GM23338 (cell line): Measurements from ENCODE around the gene HMCN2. TPM values are rescaled to one million over a fixed set of nuclear protein-coding genes. Genes with fewer than 3 reads are reported as not detected.

Source experiments
- ATAC-seq: fragments of 200-7000 bp; cut with Tn5 transposase; 3 replicates; pipeline ENCODE4 v1.9.1; 2020
- DNase-seq: peaks from one replicate; pipeline ENCODE4 v3.0.0-alpha.2; 2015; ENCODE audit warnings: low spot score
- H2AFZ ChIP-seq: fragments of 200-600 bp; sonication (generic); 2 replicates; pipeline ENCODE4 v1.8.0; 2016; ENCODE audit warnings: antibody characterized with exemption, mild to moderate bottlenecking, moderate library complexity
- H3F3A ChIP-seq: fragments of 200-600 bp; sonication (generic); replicated peaks from 2 replicates; pipeline ENCODE4 v1.8.0; 2017; ENCODE audit warnings: antibody characterized with exemption, mixed run types, low read depth
- H3K27ac ChIP-seq: fragments of 200-600 bp; sonication (generic); 2 replicates; pipeline ENCODE4 v1.6.1; 2016; ENCODE audit warnings: low read depth
- H3K27me3 ChIP-seq: fragments of 200-600 bp; sonication (generic); 2 replicates; pipeline ENCODE4 v1.8.0; 2016; ENCODE audit warnings: mild to moderate bottlenecking, mixed run types, moderate library complexity; ENCODE audit not compliant: insufficient read depth
- H3K36me3 ChIP-seq: fragments of 200-600 bp; sonication (generic); 2 replicates; pipeline ENCODE4 v1.8.0; 2016; ENCODE audit warnings: mild to moderate bottlenecking; ENCODE audit not compliant: insufficient read depth
- H3K4me1 ChIP-seq: fragments of 200-600 bp; sonication (generic); 2 replicates; pipeline ENCODE4 v1.8.0; 2016; ENCODE audit warnings: mild to moderate bottlenecking, moderate library complexity; ENCODE audit not compliant: insufficient read depth
- H3K4me2 ChIP-seq: fragments of 200-600 bp; sonication (generic); 2 replicates; pipeline ENCODE4 v1.7.1; 2017; ENCODE audit warnings: mixed run types
- H3K4me3 ChIP-seq: fragments of 200-600 bp; sonication (generic); 2 replicates; pipeline ENCODE4 v1.6.1; 2016; ENCODE audit warnings: mixed run types
- H3K79me2 ChIP-seq: fragments of 200-600 bp; sonication (generic); replicated peaks from 2 replicates; pipeline ENCODE4 v1.8.0; 2017; ENCODE audit warnings: mild to moderate bottlenecking; ENCODE audit not compliant: insufficient read depth
- H3K9me2 ChIP-seq: fragments of 200-600 bp; sonication (generic); 2 replicates; pipeline ENCODE4 v1.8.0; 2017; ENCODE audit not compliant: insufficient read depth
- H4K20me1 ChIP-seq: fragments of 200-600 bp; sonication (generic); replicated peaks from 2 replicates; pipeline ENCODE4 v1.8.0; 2017; ENCODE audit warnings: mild to moderate bottlenecking; ENCODE audit not compliant: insufficient read depth
- H3K27ac Mint-ChIP-seq: 2 replicates; pipeline ENCODE4 v1.8.0; 2020; ENCODE audit warnings: inconsistent platforms, mild to moderate bottlenecking, moderate library complexity, mixed read lengths
- H3K27me3 Mint-ChIP-seq: 3 replicates; pipeline ENCODE4 v1.8.0; 2022; ENCODE audit warnings: low read depth, mild to moderate bottlenecking, moderate library complexity, mixed read lengths, inconsistent platforms; ENCODE audit not compliant: insufficient read depth, poor library complexity
- H3K36me3 Mint-ChIP-seq: 3 replicates; pipeline ENCODE4 v1.8.0; 2021; ENCODE audit warnings: low read depth, mild to moderate bottlenecking, inconsistent platforms, moderate library complexity, mixed read lengths
- H3K4me1 Mint-ChIP-seq: 3 replicates; pipeline ENCODE4 v1.8.0; 2020; ENCODE audit warnings: mild to moderate bottlenecking, inconsistent platforms, mixed read lengths
- H3K4me3 Mint-ChIP-seq: 3 replicates; pipeline ENCODE4 v1.8.0; 2021; ENCODE audit warnings: moderate library complexity, mild to moderate bottlenecking, inconsistent platforms, mixed read lengths
- H3K9me3 Mint-ChIP-seq: 3 replicates; pipeline ENCODE4 v1.8.0; 2020; ENCODE audit warnings: moderate library complexity, mild to moderate bottlenecking, inconsistent platforms, mixed read lengths
- EZH2 ChIP-seq: fragments of 200-600 bp; sonication (generic); IDR thresholded peaks from one replicate; pipeline ENCODE4 v1.8.0; 2017; ENCODE audit warnings: antibody characterized with exemption, mild to moderate bottlenecking, low read depth; ENCODE audit not compliant: unreplicated experiment
- EZH2phosphoT487 ChIP-seq: fragments of 200-600 bp; sonication (generic); IDR thresholded peaks from one replicate; pipeline ENCODE4 v1.8.1; 2018; ENCODE audit warnings: antibody characterized with exemption; ENCODE audit not compliant: unreplicated experiment
- JUNB ChIP-seq: IDR thresholded peaks from one replicate; pipeline ENCODE4 v1.6.1; 2016; ENCODE audit warnings: antibody characterized with exemption; ENCODE audit not compliant: unreplicated experiment
- NANOG ChIP-seq: IDR thresholded peaks from 2 replicates; pipeline ENCODE4 v1.6.1; 2016; ENCODE audit warnings: antibody characterized with exemption, borderline replicate concordance
- POLR2AphosphoS5 ChIP-seq: IDR thresholded peaks from 2 replicates; pipeline ENCODE4 v1.6.1; 2016; ENCODE audit warnings: antibody characterized with exemption, low read depth
- ZNF114 ChIP-seq: fragments of 250-450 bp; sonication (Bioruptor Pico); IDR thresholded peaks from 2 replicates; pipeline ENCODE4 v1.5.0; 2020; ENCODE audit warnings: mild to moderate bottlenecking, moderate library complexity
- ZNF331 ChIP-seq: fragments of 250-450 bp; sonication (Bioruptor Pico); IDR thresholded peaks from 2 replicates; pipeline ENCODE4 v1.5.0; 2020; ENCODE audit warnings: low read depth, mild to moderate bottlenecking, moderate library complexity
- polyA plus RNA-seq: library from polyadenylated mRNA; unstranded; fragments of >200 nt; fragmentation: Nextera tagmentation; extraction: Ambion mirVana; gene quantifications from 2 replicates; pipeline ENCODE4 v1.2.1, GENCODE V29; 2016
- total RNA-seq: library from RNA; depleted of rRNA; stranded (reverse); fragments of >200 nt; shearing (Covaris generic); gene quantifications from 2 replicates; pipeline ENCODE4 v1.2.3, GENCODE V29; 2014
- TF ChIP-seq, protein P1 (sequence below): IDR thresholded peaks from 2 replicates; pipeline ENCODE4 v1.6.1; 2016; ENCODE audit warnings: antibody characterized with exemption
- TF ChIP-seq, protein P2 (sequence below): fragments of 250-450 bp; sonication (Bioruptor Pico); IDR thresholded peaks from 2 replicates; pipeline ENCODE4 v1.5.0; 2020; ENCODE audit warnings: mild to moderate bottlenecking, moderate library complexity
- TF ChIP-seq, protein P3 (sequence below): IDR thresholded peaks from one replicate; pipeline ENCODE4 v1.6.1; 2018; ENCODE audit warnings: antibody characterized with exemption; ENCODE audit not compliant: unreplicated experiment

The HMCN2 gene
- total and polyA plus RNA-seq, 2 experiments from 2014 or later: 1.3 to 4.7 TPM

DNA sequence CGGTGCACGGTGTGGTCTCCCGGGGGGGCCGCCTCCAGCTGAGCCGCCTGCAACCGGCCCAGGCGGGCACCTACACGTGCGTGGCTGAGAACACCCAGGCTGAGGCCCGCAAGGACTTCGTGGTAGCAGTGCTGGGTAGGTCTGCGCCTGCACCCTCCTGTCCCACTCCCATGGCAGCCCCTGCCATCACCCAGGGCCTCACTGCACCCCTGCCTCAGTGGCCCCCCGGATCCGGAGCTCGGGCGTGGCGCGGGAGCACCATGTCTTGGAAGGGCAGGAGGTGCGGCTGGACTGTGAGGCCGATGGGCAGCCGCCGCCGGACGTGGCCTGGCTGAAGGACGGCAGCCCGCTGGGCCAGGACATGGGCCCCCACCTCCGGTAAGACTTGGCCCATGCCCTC, 125.4 kb downstream of the HMCN2 start:
- Histone ChIP-seq H3K4me3 (no peak overlapping the region), H3K9me2 (no peaks in the 10 kb centered on the region), H3K79me2 (no peaks in the 10 kb centered on the region), H2AFZ (no peak overlapping the region), H3K4me2 (no peak overlapping the region), H4K20me1 (no peaks in the 10 kb centered on the region), H3K4me1 (no peaks in the 10 kb centered on the region), H3K36me3 (no peaks in the 10 kb centered on the region), H3F3A (no peaks in the 10 kb centered on the region), H3K27ac (no peak overlapping the region), H3K27me3 (no peaks in the 10 kb centered on the region)
- no peaks in the 10 kb centered on the region for H3K9me3 Mint-ChIP-seq
- peaks cover 10% of the 10 kb centered on the region for H3K27me3 Mint-ChIP-seq
- DNase-seq (no peak), ATAC-seq (no peak)
- peaks cover 8% of the 10 kb centered on the region; the same call in 2 of the 3 replicates for H3K36me3 Mint-ChIP-seq
- H3K27ac Mint-ChIP-seq: no peak overlapping the region
- no peak overlapping the region for H3K4me3 Mint-ChIP-seq
- TF ChIP-seq ZNF331: no peak
- TF ChIP-seq EZH2: no peak
- TF ChIP-seq, protein P1, sequence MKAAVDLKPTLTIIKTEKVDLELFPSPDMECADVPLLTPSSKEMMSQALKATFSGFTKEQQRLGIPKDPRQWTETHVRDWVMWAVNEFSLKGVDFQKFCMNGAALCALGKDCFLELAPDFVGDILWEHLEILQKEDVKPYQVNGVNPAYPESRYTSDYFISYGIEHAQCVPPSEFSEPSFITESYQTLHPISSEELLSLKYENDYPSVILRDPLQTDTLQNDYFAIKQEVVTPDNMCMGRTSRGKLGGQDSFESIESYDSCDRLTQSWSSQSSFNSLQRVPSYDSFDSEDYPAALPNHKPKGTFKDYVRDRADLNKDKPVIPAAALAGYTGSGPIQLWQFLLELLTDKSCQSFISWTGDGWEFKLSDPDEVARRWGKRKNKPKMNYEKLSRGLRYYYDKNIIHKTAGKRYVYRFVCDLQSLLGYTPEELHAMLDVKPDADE: no peak
- no peak for TF ChIP-seq EZH2phosphoT487
- no peak for TF ChIP-seq JUNB
- peaks cover 12% of the 10 kb centered on the region for H3K4me1 Mint-ChIP-seq

DNA sequence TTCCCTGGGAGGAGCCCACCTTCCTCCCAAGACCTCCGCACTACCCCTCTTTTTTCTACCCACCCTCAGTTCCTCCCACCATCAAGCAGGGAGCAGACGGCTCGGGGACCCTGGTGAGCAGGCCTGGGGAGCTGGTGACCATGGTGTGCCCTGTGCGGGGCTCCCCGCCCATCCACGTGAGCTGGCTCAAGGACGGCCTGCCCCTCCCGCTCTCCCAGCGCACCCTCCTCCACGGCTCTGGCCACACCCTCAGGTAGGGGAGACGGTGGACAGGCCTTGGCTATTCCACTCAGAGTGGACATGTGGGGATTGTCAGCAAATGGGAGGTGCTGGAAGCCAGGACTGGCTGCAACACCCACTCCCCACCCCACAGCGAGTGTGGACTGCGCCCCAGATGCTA, 126.3 kb downstream of the HMCN2 start:
- no peaks in the 10 kb centered on the region for H3K4me1 ChIP-seq
- peaks cover 13% of the 10 kb centered on the region; the same call in 2 of the 3 replicates for H3K36me3 Mint-ChIP-seq
- H3K27ac Mint-ChIP-seq: no peak overlapping the region
- no peak for DNase-seq
- no peak overlapping the region for H3K4me3 ChIP-seq
- H3K79me2 ChIP-seq: no peaks in the 10 kb centered on the region
- no peaks in the 10 kb centered on the region for H3K9me2 ChIP-seq
- H3K27me3 Mint-ChIP-seq: peaks cover 10% of the 10 kb centered on the region
- H3K36me3 ChIP-seq: no peaks in the 10 kb centered on the region
- no peak for ATAC-seq
- H3K4me1 Mint-ChIP-seq: peaks cover 12% of the 10 kb centered on the region
- no peak overlapping the region for H3K4me3 Mint-ChIP-seq
- no peak overlapping the region for H3K4me2 ChIP-seq
- H3K27me3 ChIP-seq: no peaks in the 10 kb centered on the region
- H3K9me3 Mint-ChIP-seq: no peaks in the 10 kb centered on the region
- no peaks in the 10 kb centered on the region for H3F3A ChIP-seq
- no peaks in the 10 kb centered on the region for H4K20me1 ChIP-seq
- no peak overlapping the region for H2AFZ ChIP-seq
- H3K27ac ChIP-seq: no peak overlapping the region
- TF ChIP-seq ZNF331 (no peak), NANOG (no peak), ZNF114 (CRISPR knock-in tag) (no peak), POLR2AphosphoS5 (no peak), EZH2 (no peak), EZH2phosphoT487 (no peak)
- TF ChIP-seq, protein P2, sequence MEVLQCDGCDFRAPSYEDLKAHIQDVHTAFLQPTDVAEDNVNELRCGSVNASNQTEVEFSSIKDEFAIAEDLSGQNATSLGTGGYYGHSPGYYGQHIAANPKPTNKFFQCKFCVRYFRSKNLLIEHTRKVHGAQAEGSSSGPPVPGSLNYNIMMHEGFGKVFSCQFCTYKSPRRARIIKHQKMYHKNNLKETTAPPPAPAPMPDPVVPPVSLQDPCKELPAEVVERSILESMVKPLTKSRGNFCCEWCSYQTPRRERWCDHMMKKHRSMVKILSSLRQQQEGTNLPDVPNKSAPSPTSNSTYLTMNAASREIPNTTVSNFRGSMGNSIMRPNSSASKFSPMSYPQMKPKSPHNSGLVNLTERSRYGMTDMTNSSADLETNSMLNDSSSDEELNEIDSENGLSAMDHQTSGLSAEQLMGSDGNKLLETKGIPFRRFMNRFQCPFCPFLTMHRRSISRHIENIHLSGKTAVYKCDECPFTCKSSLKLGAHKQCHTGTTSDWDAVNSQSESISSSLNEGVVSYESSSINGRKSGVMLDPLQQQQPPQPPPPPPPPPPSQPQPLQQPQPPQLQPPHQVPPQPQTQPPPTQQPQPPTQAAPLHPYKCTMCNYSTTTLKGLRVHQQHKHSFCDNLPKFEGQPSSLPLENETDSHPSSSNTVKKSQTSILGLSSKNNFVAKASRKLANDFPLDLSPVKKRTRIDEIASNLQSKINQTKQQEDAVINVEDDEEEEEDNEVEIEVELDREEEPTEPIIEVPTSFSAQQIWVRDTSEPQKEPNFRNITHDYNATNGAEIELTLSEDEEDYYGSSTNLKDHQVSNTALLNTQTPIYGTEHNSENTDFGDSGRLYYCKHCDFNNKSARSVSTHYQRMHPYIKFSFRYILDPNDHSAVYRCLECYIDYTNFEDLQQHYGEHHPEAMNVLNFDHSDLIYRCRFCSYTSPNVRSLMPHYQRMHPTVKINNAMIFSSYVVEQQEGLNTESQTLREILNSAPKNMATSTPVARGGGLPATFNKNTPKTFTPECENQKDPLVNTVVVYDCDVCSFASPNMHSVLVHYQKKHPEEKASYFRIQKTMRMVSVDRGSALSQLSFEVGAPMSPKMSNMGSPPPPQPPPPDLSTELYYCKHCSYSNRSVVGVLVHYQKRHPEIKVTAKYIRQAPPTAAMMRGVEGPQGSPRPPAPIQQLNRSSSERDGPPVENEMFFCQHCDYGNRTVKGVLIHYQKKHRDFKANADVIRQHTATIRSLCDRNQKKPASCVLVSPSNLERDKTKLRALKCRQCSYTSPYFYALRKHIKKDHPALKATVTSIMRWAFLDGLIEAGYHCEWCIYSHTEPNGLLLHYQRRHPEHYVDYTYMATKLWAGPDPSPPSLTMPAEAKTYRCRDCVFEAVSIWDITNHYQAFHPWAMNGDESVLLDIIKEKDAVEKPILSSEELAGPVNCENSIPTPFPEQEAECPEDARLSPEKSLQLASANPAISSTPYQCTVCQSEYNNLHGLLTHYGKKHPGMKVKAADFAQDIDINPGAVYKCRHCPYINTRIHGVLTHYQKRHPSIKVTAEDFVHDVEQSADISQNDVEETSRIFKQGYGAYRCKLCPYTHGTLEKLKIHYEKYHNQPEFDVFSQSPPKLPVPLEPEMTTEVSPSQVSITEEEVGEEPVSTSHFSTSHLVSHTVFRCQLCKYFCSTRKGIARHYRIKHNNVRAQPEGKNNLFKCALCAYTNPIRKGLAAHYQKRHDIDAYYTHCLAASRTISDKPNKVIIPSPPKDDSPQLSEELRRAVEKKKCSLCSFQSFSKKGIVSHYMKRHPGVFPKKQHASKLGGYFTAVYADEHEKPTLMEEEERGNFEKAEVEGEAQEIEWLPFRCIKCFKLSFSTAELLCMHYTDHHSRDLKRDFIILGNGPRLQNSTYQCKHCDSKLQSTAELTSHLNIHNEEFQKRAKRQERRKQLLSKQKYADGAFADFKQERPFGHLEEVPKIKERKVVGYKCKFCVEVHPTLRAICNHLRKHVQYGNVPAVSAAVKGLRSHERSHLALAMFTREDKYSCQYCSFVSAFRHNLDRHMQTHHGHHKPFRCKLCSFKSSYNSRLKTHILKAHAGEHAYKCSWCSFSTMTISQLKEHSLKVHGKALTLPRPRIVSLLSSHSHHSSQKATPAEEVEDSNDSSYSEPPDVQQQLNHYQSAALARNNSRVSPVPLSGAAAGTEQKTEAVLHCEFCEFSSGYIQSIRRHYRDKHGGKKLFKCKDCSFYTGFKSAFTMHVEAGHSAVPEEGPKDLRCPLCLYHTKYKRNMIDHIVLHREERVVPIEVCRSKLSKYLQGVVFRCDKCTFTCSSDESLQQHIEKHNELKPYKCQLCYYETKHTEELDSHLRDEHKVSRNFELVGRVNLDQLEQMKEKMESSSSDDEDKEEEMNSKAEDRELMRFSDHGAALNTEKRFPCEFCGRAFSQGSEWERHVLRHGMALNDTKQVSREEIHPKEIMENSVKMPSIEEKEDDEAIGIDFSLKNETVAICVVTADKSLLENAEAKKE (CRISPR knock-in tag): no peak
- TF ChIP-seq, protein P3, sequence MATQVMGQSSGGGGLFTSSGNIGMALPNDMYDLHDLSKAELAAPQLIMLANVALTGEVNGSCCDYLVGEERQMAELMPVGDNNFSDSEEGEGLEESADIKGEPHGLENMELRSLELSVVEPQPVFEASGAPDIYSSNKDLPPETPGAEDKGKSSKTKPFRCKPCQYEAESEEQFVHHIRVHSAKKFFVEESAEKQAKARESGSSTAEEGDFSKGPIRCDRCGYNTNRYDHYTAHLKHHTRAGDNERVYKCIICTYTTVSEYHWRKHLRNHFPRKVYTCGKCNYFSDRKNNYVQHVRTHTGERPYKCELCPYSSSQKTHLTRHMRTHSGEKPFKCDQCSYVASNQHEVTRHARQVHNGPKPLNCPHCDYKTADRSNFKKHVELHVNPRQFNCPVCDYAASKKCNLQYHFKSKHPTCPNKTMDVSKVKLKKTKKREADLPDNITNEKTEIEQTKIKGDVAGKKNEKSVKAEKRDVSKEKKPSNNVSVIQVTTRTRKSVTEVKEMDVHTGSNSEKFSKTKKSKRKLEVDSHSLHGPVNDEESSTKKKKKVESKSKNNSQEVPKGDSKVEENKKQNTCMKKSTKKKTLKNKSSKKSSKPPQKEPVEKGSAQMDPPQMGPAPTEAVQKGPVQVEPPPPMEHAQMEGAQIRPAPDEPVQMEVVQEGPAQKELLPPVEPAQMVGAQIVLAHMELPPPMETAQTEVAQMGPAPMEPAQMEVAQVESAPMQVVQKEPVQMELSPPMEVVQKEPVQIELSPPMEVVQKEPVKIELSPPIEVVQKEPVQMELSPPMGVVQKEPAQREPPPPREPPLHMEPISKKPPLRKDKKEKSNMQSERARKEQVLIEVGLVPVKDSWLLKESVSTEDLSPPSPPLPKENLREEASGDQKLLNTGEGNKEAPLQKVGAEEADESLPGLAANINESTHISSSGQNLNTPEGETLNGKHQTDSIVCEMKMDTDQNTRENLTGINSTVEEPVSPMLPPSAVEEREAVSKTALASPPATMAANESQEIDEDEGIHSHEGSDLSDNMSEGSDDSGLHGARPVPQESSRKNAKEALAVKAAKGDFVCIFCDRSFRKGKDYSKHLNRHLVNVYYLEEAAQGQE: no peak
- TF ChIP-seq, protein P1: no peak
